BJ (cell line): ENCODE results near the gene PLA2G4E. TPM values are rescaled to one million over a fixed set of nuclear protein-coding genes. Genes with fewer than 3 reads are reported as not detected.

Source experiments
- CTCF ChIA-PET: fragments of 350-600 bp; formaldehyde crosslinking; extraction: SDS; loops from one replicate; lab custom pipeline; 2021; ENCODE audit warnings: antibody characterized with exemption, inconsistent platforms; lab: Yijun Ruan, JAX
- POLR2A ChIA-PET: fragments of 300-600 bp; sonication (Branson Sonifier 250); formaldehyde crosslinking; extraction: SDS; loops from one replicate; lab custom pipeline; 2021; ENCODE audit warnings: antibody characterized with exemption; lab: Charles Lee
- DNase-seq: peaks from one replicate; pipeline ENCODE4 v3.0.0-alpha.2; 2011; ENCODE audit warnings: low read depth
- H3K27me3 ChIP-seq: 2 replicates; pipeline ENCODE4 v1.6.0; 2011; ENCODE audit warnings: low read length; ENCODE audit not compliant: control insufficient read depth, insufficient read depth
- H3K36me3 ChIP-seq: 2 replicates; pipeline ENCODE4 v1.5.1; 2011; ENCODE audit warnings: low read length; ENCODE audit not compliant: control insufficient read depth, insufficient read depth
- H3K4me3 ChIP-seq: 2 replicates; pipeline ENCODE4 v1.5.1; 2011; ENCODE audit warnings: low read depth, mild to moderate bottlenecking, control low read depth, low read length
- CTCF ChIP-seq: IDR thresholded peaks from 2 replicates; pipeline ENCODE4 v1.5.1; 2011; ENCODE audit warnings: low read depth, mild to moderate bottlenecking, control low read depth, inconsistent platforms, low read length, moderate library complexity; ENCODE audit not compliant: insufficient read depth
- polyA plus RNA-seq: library from polyadenylated mRNA; depleted of rRNA; stranded (reverse); fragments of >200 nt; gene quantifications from 2 replicates; pipeline ENCODE4 v1.2.3, GENCODE V29; 2011

Gene PLA2G4E
- polyA plus RNA-seq, 1 experiment, result not detected

DNA sequence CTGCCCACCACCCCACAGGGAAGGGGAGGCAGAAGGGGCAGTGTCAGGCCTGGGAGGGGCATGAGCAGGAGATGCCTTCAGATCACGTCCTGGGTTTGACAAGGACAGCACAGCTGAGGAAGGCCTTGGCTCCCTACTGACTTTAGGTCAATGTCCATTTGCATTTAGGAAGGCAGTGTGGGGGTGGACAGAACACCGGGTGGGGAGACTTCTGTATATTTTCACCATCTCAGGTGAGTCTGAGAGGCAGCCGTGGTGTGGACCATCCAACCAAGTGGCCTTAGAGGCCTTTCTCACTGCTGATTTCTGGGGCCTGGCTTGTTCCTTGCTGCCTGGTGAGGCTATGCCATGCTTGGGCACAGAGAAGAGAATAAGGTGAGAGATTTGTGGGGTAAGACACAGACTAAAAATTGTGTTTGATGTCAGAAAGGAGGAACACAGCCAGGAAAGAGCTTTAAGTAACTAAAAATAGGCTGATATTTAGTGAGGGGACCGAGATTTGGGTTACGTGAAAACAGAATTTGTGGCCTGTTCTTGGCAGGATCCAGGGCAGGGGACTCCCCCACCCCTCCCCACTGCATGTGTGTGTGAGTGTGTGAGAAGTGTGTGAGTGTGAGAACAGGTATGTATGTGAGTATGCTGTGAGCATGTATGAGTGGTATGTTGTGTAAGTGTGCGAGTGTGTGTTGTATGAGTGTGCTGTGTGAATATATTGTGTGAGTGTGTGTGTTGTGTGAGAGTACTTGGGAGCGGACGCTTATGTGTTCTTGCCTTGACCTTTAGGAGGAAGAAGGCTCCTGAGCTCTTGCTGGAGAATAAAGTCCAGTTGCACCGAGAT is 11.8 kb upstream of the PLA2G4E start:
- H3K36me3 ChIP-seq, result no peaks in the 10 kb centered on the region
- ChIA-PET POLR2A (no interaction called here), CTCF (no interaction called here)
- no peak overlapping the region for H3K4me3 ChIP-seq
- DNase-seq, result no peak
- peaks cover 7% of the 10 kb centered on the region for H3K27me3 ChIP-seq
- TF ChIP-seq CTCF, result no peak

DNA sequence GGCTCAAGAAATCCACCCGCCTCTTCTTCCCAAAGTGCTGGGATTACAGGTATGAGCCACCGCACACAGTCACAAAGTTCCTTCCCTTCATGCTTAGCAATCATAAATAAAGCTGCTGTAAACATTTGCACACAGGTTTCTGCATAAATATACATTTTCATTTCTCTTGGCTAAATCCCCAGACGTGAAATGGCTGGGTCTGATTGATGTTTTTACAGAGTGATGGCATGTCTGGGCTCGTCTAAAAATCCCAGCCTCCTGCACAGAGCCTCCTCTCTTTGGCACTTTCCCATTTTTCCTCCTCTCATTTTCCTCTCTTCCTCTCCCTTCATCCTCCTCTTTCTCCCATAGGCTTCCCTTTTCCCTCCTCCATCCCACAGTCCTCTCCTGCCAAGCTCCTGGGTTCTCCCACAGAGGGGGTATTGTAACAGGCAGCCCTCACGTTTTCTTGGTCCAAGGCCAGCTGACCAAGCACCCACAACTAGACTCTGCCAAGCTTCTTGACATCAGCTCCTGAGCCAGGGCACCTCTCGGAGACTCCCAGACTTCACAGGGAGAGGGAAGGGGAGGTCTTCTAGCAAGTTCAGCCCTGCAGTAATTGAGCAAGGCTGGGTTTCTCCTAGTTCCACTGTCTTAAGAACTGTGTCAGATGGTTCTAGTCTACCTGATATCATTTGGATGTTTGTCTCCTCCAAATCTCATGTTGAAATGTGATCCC is 10.5 kb upstream of the PLA2G4E start:
- TF ChIP-seq CTCF, result no peak

DNA sequence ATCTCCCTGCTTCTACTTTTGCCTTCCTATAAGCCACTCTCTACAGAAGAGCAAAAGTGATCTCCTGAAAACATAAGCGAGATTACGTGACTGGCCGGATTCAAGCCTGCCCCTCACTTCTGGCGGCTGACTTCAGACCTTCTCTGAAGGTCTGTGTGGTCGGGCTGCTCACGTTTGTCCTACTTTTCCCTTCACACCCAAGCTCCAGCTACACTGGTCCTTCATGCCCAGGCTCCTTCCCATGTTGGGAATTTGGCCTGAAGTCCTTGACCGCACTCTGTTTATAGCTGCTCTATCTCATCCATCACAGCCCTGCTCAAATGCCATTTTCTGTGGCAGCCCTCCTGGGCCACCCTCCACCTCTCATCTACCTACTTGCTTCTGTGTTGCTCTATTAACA is 6.7 kb upstream of the PLA2G4E start:
- CTCF ChIA-PET, result interaction anchor here (0.9 to 3.4 kb wide), 2 partner anchors 9 to 38 kb away, joined by 3 to 16 read pairs; no protein-coding TSS in a partner anchor
- no peak for DNase-seq

More for the DNA sequence above, 10.5 kb upstream of the PLA2G4E start:
- ChIA-PET POLR2A (no interaction called here), CTCF (interaction anchor here (1.0 to 1.4 kb wide), 4 partner anchors 17 to 103 kb away, joined by 3 to 5 read pairs (median 3); no protein-coding TSS in a partner anchor)
- H3K27me3 ChIP-seq, result peaks cover 11% of the 10 kb centered on the region
- no peaks in the 10 kb centered on the region for H3K36me3 ChIP-seq
- DNase-seq, result no peak
- H3K4me3 ChIP-seq, result no peak overlapping the region

GRCh38 chr15:42024303-42024702 is 3.5 kb upstream of the PLA2G4E start:
- H3K4me3 ChIP-seq, result no peak overlapping the region
- no peaks in the 10 kb centered on the region for H3K36me3 ChIP-seq
- H3K27me3 ChIP-seq, result peaks cover 12% of the 10 kb centered on the region
- CTCF ChIA-PET, result interaction anchor here (1.2 kb wide), 1 partner anchor 13 kb away, joined by 4 read pairs; no protein-coding TSS in a partner anchor
- no peak for TF ChIP-seq CTCF
- DNase-seq, result no peak
- POLR2A ChIA-PET, result no interaction called here

More for the DNA sequence above, 6.7 kb upstream of the PLA2G4E start:
- H3K27me3 ChIP-seq, result peaks cover 13% of the 10 kb centered on the region
- H3K4me3 ChIP-seq, result no peak overlapping the region
- POLR2A ChIA-PET, result no interaction called here
- no peaks in the 10 kb centered on the region for H3K36me3 ChIP-seq
- TF ChIP-seq CTCF, result no peak

GRCh38 chr15:42021593-42021992 is 751 bp upstream of the PLA2G4E start:
- no peak overlapping the region for H3K4me3 ChIP-seq

More at GRCh38 chr15:42021593-42021992, 751 bp upstream of the PLA2G4E start:
- ChIA-PET POLR2A (no interaction called here), CTCF (interaction anchor here (0.8 kb wide), 1 partner anchor 39 kb away, joined by 3 read pairs; no protein-coding TSS in a partner anchor)
- TF ChIP-seq CTCF, result no peak
- Histone ChIP-seq H3K36me3 (no peaks in the 10 kb centered on the region), H3K27me3 (peaks cover 17% of the 10 kb centered on the region)
- DNase-seq, result no peak
